Posterior vena cava (tissue), 2 donors: ENCODE measurements around the gene TMEM259. TPM values are rescaled to one million over a fixed set of nuclear protein-coding genes. Genes with fewer than 3 reads are reported as not detected.

Source experiments
- DNase-seq: peaks from one replicate; pipeline ENCODE4 v3.0.0-alpha.2; 2020; ENCODE audit warnings: low spot score
- intact Hi-C, 2 donors: fragments of 100-400 bp; cut with DNase I; formaldehyde crosslinking; loops; one replicate each; pipeline versions ENCODE4 v1.14.1 to v1.14.2; 2022 to 2023
- total RNA-seq, 2 donors: library from RNA; stranded (reverse); fragmentation: NEBNext Ultra II Directional; extraction: Animal tissue kit (Norgen Biotek cat#: 25700); gene quantifications; one replicate each; pipeline ENCODE4 v1.2.1, GENCODE V29; 2021
- donor health status: DM: yes; HTN: yes; CAD: no.
- donor health status: DM: yes; HTN: yes; CAD: no.

Gene TMEM259
- total RNA-seq, 2 donors from 2014 or later: 96.5 to 99.8 TPM

DNA sequence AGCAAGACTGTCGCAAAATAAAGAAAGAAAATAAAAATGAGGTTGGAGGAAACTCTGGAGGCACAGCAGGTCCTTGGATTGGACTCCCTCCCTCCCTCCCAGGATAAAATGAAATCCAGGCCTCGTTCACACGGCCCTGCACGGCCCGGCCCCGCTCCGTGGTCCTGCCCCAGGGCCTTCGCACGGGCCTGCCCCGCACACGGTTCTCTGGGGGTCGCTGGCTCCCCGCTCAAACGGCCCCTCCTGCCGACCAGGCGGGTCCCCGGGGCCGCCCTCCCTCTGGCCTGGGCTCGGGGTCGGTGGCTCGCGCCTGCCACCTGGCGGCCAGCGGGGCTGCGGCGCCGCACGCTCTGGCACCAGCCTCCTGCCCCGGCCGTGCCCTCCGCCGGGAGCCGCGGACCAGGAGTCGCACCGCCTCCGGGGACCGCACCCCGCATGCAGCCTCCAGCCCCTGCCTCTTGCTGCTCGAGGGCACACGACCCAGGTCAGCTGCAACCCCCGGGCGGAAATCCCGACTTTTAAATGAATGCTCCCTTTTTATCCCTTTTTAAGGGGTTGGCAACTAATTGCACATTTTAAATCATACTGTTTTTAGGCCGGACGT, 38.3 kb downstream of the TMEM259 start:
- intact Hi-C loops: loop anchor here (2.0 to 10.0 kb wide), 3 partner anchors 62 to 128 kb away; partner anchors contain the start of genes CFD (in 1 of the 2) and ELANE (in 1 of the 2)
- DNase-seq: peak; percentile 90

DNA sequence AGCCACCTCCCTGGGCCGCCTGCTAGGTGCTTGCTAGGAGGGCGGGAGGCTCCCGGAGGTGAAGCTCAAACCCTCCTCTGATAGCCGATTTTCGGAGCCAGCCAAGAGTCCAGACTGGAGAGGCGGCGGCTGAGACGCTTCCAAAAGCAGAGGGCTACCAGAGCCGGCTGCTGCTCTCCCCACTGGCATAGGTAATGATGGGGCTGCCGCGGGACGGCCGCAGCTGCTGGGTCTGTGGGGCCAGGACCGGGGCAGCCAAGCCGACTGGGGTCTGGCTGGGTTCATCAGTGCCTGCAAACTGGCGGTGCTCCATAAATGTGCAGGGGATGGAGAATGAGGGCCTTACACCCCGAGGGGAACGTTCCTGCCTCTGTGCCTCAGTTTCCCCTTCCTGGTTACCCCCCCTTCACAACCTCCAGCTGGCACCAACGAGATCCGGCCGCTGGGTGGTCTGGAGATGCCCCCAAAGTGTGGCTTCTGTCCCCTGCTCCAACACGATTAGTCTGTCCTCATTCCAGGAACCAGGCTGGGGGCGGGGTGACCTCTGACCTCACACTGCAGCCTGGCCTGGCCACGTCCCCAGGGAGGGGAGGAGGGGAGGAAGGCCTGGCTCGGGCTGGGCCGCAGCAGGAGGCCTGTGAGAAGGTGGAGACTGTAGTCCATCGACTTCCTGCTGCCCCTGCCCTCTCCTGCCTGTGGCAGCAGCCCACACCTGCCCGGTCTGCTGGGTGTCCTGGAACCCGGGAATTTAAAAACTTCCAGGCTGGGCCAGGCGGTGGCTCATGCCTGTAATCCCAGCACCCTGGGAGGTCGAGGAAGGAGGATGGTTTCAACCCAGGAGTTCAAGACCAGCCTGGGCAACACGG, 40.6 kb downstream of the TMEM259 start:
- no peak for DNase-seq
- intact Hi-C loops: loop anchor here (2.0 to 10.0 kb wide), 2 partner anchors 58 to 126 kb away; partner anchors contain the start of genes CFD (in 1 of the 2) and ELANE (in 1 of the 2)

DNA sequence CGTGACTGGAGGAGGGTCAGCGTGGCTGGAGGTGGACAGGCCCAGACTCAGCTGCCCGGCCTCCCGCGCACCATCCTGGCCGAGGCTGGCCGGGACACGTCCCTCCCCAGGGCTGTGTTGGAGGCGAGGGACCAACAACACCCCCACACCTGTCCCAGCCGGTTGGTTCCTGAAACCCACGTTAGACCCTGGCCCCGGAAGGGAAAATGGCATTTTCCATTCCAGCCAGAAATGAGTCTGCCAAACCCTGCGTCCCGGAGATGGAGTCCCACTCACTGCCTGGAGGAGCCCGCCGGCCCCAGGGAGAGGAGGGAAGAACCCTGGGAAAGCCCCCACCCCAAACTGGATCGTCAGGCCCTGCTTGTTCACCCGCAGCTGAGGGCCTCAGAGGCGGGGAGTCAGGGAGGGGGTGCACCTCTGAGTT, 41.6 kb downstream of the TMEM259 start:
- intact Hi-C loops: no loop called here
- no peak for DNase-seq

DNA sequence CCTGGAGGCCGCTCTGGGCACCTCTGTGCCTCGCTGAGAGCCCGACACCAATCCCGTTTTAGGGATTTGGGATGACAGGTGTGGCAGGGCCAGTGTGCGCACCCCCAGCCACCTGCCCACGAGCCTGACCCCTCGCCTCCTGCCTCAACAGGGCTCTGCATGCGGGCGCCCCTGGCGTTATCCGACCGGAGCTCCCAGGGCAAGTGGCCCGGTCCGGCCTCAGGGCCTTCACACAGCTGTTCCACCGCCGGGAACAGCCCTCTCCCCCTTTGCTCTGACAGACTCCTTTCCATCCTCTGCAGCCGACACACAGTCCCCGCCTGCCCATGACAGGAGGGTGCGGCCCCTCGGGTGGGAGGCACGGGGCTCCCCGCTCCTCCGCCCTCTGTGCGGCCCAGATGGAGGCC, 43.9 kb downstream of the TMEM259 start:
- DNase-seq: no peak
- intact Hi-C loops: loop anchor here in 1 of 2 donors (1.0 kb wide), 1 partner anchor 23 kb away; the partner anchor contains the start of gene GRIN3B

DNA sequence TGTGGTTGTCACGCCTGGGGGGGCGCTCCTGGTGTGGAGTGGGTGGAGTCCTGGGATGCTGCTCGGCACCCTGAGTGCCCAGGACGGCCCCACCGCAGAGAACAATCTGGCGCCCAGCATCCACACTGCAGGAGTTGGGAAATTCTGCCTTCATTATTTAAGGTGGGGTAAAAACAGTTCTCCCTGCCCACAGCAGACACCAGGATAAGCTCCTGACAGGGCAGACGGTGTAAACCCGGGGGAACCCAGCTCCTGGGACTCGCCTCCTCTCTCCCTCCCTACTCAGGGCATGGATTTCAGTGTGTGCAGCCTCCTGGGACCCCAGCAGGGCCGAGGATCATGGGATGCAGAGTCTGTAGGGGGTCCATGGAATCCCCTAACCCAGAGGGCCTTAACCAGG, 44.4 kb downstream of the TMEM259 start:
- intact Hi-C loops: no loop called here

DNA sequence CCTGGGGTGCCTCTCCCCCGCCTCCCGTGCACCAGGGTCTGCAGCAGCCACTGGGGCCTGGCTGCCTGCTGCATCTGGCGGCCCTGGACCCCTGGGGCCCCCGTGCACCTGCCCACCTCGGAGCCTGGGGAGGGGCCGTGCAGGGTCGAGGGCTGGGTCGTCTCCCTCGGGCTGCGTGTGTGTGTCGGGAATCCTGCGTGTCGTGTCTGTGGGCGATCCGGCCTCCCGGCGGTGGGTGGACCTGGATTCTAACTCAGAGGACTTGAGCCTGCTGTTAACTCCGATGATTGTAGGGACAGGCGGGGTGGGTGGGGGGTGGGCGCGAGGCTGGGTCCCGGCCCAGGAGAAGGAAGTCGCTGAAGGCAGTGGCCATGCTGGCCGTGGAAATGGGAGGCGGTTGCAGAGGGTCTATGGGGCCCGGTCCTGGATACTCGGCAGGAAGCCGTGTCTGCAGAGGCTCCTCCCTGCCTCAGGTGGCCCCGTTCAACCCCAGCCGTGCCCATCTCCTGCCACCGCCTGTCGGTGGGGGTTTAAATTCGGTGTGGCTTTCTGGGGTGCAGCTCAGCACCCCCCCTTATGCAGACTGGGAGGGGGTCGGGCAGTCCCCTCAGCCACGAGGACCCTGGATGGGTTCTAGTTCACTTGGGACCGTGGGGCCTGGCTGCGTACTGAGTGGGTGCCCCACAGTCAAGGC, 46.2 kb downstream of the TMEM259 start:
- intact Hi-C loops: no loop called here
- no peak for DNase-seq

More for the DNA sequence above, 44.4 kb downstream of the TMEM259 start:
- no peak for DNase-seq

DNA sequence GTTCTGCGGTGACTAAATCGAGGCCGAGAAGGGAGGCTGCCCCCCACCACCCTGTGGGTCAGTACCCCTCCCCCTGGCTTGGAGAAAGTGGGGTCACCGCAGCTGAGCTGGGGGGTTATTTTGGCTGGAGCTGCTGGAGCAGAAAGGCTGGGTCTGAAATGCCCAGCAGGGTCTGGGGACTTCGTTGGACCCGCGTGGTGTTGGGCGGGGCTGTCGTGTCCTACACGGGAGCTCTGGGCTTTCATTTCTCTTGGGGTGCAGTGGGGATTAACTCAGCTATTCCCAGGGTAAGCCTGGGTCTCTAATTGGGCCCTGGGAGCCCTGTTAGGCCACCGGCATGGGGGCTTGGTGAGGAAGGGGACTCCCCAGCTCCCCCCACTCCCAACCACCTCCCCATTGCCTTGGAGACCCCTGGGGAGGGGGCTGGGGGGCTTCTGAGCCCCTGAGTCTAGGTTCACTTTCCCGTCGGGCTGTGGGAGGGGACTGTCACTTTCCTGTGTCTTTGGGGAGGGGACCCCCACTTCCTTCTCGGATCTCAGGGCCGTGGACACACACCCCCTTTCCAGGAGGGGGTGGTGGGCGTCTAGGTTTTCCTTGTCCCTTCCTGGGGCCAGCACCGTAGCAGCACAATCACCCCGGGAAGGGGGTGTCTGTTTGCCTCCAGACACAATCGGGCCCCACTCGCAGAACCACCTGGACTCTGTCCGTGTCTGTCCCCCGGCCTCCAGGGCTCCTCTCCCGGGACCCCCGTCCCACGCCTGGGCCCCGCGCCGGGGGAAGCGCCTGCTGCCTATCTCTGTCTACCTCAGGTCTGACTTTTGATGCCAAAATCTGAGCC, 47.0 kb downstream of the TMEM259 start:
- intact Hi-C loops: no loop called here
- DNase-seq: no peak

DNA sequence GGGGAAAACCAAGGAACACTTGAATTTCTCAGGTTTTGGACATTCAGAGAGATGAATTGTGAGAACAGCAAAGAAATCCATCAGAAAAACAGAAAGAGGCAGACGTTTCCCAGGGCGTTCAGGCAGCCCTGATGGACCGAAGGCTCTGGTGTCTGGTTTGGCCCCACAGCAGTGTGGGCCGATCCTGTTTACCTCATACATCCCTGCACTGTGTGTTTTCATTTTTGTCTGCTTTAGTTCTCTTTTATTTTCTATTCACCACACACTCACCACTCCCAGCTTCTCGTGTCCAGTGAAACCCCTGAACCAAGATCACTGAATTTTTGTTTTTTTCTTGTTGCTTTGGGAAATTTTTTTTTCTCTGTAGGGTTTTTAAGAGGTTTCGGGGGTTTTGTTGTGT, 48.6 kb downstream of the TMEM259 start:
- no peak for DNase-seq
- intact Hi-C loops: no loop called here

DNA sequence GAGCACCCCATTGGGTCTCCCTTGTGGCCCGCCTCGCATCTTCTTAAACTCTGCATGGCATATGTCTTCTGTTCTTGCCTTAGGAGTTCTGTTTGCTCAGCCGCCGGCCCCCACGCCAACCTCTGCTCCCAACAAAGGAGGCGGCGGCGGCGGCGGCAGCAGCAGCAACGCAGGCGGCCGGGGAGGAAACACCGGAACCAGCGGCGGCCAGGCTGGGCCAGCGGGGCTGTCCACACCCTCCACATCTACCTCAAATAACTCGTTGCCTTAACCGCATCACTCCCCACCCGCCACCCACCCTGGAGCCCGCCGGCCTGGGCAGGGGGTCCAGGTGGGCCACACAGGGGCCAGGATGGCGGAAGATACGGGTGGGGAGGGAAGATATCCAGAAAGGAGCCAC, 49.1 kb downstream of the TMEM259 start:
- intact Hi-C loops: no loop called here
- DNase-seq: no peak

DNA sequence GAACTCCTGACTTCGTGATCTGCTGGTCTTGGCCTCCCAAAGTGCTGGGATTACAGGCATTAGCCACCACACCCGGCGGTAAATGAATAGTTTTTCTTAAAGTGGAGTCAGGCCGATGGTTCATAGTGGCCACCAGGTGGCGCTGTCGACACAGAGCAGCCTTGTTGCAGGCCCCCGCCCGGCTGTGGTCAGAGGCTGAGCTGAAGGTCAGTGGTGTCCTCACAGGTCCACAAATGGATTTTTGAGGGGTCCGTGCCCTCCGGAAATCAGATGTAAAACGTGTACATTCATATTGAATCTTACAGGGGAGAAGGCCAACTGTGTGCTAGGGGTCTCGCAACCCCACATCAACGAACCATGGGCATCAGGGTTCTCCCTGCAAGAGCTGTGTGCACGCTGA, 50.2 kb downstream of the TMEM259 start:
- intact Hi-C loops: no loop called here
- DNase-seq: no peak

DNA sequence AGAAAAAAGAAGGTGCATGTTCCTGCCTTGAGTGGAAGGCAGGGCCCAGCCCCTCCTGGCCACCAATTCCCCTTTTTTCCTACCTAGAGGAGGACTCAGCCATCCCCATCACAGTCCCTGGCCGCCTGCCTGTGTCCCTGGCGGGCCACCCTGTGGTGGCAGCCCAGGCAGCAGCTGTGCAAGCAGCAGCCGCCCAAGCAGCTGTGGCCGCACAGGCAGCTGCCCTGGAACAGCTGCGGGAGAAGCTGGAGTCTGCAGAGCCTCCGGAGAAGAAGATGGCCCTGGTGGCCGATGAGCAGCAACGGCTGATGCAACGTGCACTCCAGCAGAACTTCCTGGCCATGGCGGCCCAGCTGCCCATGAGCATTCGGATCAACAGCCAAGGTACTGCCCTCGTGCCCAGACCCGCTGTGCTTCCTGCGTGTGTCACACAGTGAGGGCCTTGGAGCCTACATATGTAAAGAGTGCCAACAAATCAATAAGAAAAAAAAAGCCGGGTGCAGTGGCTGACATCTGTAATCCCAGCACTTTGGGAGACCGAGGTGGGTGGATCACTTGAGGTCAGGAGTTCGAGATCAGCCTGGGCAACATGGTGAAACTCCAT, 54.3 kb downstream of the TMEM259 start:
- intact Hi-C loops: no loop called here
- DNase-seq: no peak

DNA sequence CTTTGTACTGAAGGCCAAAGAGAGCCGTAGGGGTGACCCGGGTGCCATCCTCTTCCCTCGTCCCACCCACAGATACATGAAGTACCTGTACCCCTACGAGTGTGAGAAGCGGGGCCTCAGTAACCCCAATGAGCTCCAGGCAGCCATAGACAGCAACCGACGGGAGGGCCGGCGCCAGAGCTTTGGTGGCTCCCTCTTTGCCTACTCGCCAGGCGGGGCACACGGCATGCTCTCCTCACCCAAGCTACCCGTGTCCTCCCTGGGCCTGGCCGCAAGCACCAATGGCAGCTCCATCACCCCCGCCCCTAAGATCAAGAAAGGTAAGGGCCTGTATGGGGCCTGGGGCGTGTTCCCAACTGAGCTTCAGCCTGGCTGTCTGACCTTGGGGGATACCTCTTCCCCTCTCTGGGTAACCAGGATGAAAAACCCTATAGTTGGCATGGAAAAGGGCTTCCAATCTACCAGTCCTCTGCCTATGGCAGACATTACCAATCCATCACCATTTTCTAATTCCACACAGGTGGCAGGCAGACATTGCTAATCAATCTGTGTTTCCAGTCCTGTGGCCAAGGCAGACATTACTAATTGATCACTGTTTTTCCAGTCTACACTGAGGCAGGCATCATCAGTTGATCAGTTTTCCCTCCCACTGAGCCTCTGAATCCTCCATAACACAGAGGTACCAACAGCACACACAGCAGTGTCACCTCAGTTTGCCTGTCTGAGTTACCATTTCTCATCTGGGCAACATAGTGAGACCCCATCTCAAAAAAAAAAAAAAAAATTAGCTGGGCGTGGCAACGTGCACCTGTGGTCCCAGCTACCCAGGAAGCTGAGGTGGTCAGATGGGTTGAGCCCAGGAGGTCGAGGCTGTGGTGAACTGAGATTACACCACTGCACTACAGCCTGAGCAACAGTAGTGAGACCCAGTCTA, 55.9 kb downstream of the TMEM259 start:
- intact Hi-C loops: no loop called here
- no peak for DNase-seq

DNA sequence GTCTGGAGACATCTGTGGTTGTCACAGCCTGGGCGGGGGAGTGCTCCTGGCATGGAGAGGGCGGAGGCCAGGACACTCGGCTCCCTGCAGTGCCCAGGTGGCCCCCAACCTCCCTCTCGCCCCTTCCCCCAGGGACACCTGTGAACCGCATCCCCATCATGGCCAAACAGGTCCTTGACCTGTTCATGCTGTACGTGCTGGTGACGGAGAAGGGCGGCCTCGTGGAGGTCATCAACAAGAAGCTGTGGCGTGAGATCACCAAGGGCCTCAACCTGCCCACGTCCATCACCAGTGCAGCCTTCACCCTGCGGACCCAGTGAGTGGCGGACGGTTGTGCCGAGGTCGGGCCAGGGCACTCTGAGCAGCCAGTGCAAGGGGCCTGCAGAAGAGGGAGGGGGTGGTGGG, 56.8 kb downstream of the TMEM259 start:
- no peak for DNase-seq
- intact Hi-C loops: no loop called here

DNA sequence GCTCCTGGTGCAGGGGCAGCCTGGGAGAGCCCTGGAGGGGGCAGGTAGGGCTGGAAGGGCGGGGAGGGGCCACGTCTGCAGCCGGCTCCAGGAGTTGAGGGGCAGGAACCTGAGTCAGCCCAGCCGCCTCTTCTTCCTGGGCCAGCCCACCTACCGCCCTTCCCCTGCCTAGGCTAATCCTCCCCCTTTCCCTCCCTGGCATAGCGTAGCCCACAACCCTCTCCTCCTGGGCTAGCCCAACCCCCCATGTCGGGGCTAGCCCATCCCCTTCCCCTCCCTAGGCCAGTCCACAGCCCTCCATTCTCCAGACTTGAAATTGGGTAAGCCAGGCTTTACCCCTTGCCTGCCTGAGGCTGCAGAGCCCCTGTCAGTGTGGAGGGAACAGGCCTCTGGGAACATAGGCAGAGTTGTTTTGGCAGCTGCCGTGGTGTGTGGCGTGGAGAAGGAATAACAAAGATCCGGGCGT, 57.4 kb downstream of the TMEM259 start:
- no peak for DNase-seq
- intact Hi-C loops: no loop called here

DNA sequence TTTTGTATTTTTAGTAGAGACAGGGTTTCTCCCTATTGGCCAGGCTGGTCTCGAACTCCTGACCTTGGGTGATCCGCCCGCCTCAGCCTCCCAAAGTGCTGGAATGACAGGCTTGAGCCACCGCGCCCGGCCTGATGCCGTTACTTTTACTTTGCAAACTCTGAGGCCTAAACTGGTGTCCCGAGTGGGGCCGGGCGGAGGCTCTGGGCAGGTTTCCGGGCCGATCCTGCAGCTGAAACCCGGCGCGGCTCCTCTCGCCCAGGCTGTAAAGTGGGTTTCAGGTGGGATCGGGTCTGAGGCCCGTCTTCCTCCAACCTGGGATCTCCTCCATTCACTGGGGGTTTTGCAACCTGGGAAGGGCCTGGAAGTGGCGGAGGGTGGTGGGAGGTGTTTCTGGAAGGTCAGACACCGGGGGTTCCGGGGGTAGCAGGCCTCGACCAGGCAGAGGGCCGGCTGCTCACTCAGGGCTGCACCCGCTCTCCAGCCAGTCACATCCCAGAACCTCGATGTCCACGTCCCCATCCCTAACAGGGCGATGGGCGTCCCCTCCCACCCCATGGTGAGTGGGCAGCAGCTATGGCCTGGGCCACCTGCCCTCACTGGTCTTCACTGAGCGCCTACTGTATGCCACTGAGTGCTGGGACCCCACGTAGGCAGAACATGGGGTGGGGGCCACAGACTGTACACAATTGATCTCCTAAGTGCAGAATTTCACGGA, 58.1 kb downstream of the TMEM259 start:
- intact Hi-C loops: no loop called here
- no peak for DNase-seq

DNA sequence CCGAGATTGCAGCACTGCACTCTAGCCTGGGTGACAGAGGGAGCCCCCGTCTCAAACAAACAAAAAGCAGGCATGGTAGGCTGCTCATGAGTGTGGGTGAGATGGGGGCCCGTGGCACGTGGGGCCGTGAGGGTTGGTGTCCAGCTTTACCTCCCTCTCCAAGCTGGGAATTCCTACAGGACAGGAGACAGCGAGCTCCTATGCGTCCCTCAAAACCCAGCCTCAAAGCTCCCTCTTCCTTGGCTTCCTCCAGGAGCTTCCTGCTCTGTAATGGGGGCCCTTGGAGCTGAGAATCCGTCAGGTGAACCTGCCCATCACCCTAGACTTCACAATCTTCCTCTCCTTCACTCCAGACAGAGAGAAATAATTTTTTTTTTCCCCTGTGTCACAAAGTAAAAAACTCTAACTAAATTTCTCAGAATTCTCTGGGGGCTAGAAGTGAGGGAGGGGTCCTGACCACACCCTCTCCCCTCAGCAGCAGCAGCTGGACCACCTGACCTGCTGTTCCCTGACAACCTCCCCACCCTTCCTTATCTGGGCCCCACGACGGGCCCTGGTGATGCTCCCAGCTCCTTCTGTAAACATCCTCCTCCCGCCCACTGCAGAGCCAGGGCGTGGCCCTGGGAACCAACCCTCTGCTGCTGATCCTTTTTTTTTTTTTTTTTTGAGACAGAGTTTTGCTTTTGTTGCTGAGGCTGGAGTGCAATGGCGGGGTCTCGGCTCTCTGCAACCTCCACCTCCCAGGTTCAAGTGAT, 58.9 kb downstream of the TMEM259 start:
- no peak for DNase-seq
- intact Hi-C loops: no loop called here
